Vagina (tissue), 2 donors: ENCODE results near the gene PTPRD.

ENCODE experiments used
- CTCF ChIP-seq, 3 experiments: fragments of 450-650 bp in 2 of 3; fragments of 200-600 bp in 1 of 3; sonication (generic) in 1 of 3; IDR thresholded peaks; one replicate each; pipeline ENCODE4 v1.5.1; 2017 to 2019; ENCODE audit warnings: antibody characterized with exemption in 3 of 3, mild to moderate bottlenecking in 2 of 3, moderate library complexity in 2 of 3
- POLR2A ChIP-seq, 2 donors: fragments of 450-650 bp; IDR thresholded peaks; one replicate each; pipeline ENCODE4 v1.6.1; 2017; ENCODE audit warnings: antibody characterized with exemption in 2 of 2, mild to moderate bottlenecking in 2 of 2, moderate library complexity in 2 of 2

GRCh38 chr9:8424786-8425410 lies 2187.9 kb downstream of the PTPRD start:
- no peak for TF ChIP-seq POLR2A (IDR thresholded peaks at IDR 0.05)
- no peak for TF ChIP-seq CTCF (IDR thresholded peaks at IDR 0.05)
